ENCODE results near the gene MTARC2.

The MTARC2 gene

DNA sequence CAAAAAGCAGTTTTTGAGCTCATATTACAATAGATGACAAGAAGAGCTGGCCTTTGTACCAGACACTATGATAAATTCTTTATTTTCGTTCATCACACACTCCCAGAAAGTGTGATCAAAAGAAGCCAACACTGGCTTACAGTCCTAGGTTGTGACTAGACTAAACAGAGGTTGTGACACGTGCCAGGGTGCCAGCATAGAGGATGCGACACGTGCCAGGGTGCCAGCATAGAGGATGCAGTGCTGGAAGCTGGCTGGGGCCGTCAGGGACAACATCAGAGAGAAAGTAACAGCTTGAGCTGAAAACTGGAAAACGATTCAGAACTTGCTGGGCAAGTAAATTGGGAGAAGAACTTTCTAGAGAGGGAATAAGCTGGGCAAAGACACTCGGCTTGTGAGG is 40.8 kb downstream of the MTARC2 start:
- Histone ChIP-seq H3K27me3 (replicated peaks; ENCODE audit: control insufficient read depth, insufficient read depth, low read length) (no peaks in the 10 kb centered on the region), H3K36me3 (ENCODE audit: control insufficient read depth, insufficient read depth, low read length) (no peaks in the 10 kb centered on the region; the same call in 1 of the 2 replicates), H3K4me3 (replicated peaks; ENCODE audit: low read depth, low read length) (no peak overlapping the region)
- no peak for TF ChIP-seq CTCF (IDR thresholded peaks at IDR 0.05; ENCODE audit: insufficient read depth, low read length, poor library complexity, severe bottlenecking)
- DNase-seq (ENCODE audit: extremely low read depth, insufficient read length): no peak

DNA sequence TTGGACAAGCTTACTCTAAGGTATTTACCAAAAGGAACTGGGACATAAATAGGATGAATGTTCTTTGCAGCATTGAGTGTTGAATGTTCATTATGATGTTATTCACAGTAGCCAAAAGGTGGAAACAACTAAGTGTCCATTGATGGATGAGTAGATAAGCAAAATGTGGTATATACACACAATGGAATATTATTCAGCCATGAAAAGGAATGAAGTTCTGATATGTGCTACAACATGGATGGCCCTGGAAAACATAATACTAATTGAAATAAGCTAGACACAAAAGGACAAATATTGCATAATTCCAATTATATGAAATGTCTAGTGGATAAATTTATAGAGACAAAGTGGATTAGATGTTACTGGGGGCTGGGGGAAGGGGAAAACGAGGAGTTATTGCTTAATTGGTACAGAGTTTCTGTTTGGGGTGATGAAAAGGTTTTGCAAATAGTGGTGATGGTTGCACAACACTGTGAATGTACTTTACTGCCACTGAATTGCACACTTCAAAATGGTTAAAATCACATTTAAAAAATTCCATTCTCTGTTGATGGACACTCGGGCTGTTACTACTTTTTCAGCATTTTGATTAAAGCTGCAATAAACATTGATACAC is 41.5 kb downstream of the MTARC2 start:
- H3K27me3 ChIP-seq (replicated peaks; ENCODE audit: control insufficient read depth, insufficient read depth, low read length): no peaks in the 10 kb centered on the region
- TF ChIP-seq CTCF (IDR thresholded peaks at IDR 0.05; ENCODE audit: insufficient read depth, low read length, poor library complexity, severe bottlenecking): no peak
- no peak overlapping the region for H3K4me3 ChIP-seq (replicated peaks; ENCODE audit: low read depth, low read length)
- no peaks in the 10 kb centered on the region; the same call in 1 of the 2 replicates for H3K36me3 ChIP-seq (ENCODE audit: control insufficient read depth, insufficient read depth, low read length)
- DNase-seq (ENCODE audit: extremely low read depth, insufficient read length): no peak

GRCh38 chr1:220791285-220791684 is 43.2 kb downstream of the MTARC2 start:
- Histone ChIP-seq H3K36me3 (ENCODE audit: control insufficient read depth, insufficient read depth, low read length) (no peaks in the 10 kb centered on the region), H3K4me3 (replicated peaks; ENCODE audit: low read depth, low read length) (no peak overlapping the region), H3K27me3 (replicated peaks; ENCODE audit: control insufficient read depth, insufficient read depth, low read length) (no peaks in the 10 kb centered on the region)
- no peak for TF ChIP-seq CTCF (IDR thresholded peaks at IDR 0.05; ENCODE audit: insufficient read depth, low read length, poor library complexity, severe bottlenecking)
- no peak for DNase-seq (ENCODE audit: extremely low read depth, insufficient read length)

DNA sequence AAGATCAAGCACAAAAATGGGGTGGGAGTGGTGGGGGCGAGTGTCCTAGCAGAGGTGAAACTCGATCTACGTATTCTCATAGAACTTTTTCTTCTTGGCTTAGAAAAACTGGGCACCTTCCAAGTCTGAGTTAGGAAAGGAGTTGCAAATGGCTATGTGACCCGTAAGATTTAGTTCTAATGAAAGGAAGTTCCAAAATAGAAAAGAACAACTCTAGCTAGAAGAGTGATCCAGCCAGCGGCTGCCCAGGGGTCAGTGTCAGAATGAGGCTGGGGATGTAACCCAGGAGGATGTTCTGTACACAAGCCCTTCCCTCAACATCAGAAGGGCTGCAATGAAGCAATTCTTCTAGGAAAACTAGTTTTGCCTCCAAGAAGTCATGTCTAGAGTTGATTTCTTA is 43.8 kb downstream of the MTARC2 start:
- no peak for TF ChIP-seq CTCF (IDR thresholded peaks at IDR 0.05; ENCODE audit: insufficient read depth, low read length, poor library complexity, severe bottlenecking)
- H3K4me3 ChIP-seq (replicated peaks; ENCODE audit: low read depth, low read length): no peak overlapping the region
- no peaks in the 10 kb centered on the region for H3K27me3 ChIP-seq (replicated peaks; ENCODE audit: control insufficient read depth, insufficient read depth, low read length)
- no peaks in the 10 kb centered on the region for H3K36me3 ChIP-seq (ENCODE audit: control insufficient read depth, insufficient read depth, low read length)
- DNase-seq (ENCODE audit: extremely low read depth, insufficient read length): no peak

- no peak for DNase-seq (ENCODE audit: extremely low read depth, insufficient read length)
- H3K27me3 ChIP-seq (replicated peaks; ENCODE audit: control insufficient read depth, insufficient read depth, low read length): no peaks in the 10 kb centered on the region
- H3K4me3 ChIP-seq (replicated peaks; ENCODE audit: low read depth, low read length): no peak overlapping the region
- no peaks in the 10 kb centered on the region for H3K36me3 ChIP-seq (ENCODE audit: control insufficient read depth, insufficient read depth, low read length)
- TF ChIP-seq CTCF (IDR thresholded peaks at IDR 0.05; ENCODE audit: insufficient read depth, low read length, poor library complexity, severe bottlenecking): no peak
Measured at GRCh38 chr1:220796530-220796929, 48.4 kb downstream of the MTARC2 start.

GRCh38 chr1:220797044-220797443 is 48.9 kb downstream of the MTARC2 start:
- no peak overlapping the region for H3K4me3 ChIP-seq (replicated peaks; ENCODE audit: low read depth, low read length)
- H3K27me3 ChIP-seq (replicated peaks; ENCODE audit: control insufficient read depth, insufficient read depth, low read length): no peaks in the 10 kb centered on the region
- no peak for DNase-seq (ENCODE audit: extremely low read depth, insufficient read length)
- H3K36me3 ChIP-seq (ENCODE audit: control insufficient read depth, insufficient read depth, low read length): no peaks in the 10 kb centered on the region
- no peak for TF ChIP-seq CTCF (IDR thresholded peaks at IDR 0.05; ENCODE audit: insufficient read depth, low read length, poor library complexity, severe bottlenecking)
